WTC11 (cell line): ENCODE results near the gene STX18.

Source experiments
- ATF2 ChIP-seq: sonication (generic); formaldehyde crosslinking; IDR thresholded peaks from 2 replicates; pipeline ENCODE4 v1.8.1; 2022; ENCODE audit warnings: low read depth, missing genetic modification reagents, borderline replicate concordance
- ATF3 ChIP-seq: sonication (generic); formaldehyde crosslinking; conservative IDR thresholded peaks from 2 replicates; pipeline ENCODE4 v1.8.1; 2022; ENCODE audit warnings: mild to moderate bottlenecking, missing genetic modification reagents
- CTCF ChIP-seq: fragments of 200-600 bp; IDR thresholded peaks from 2 replicates; pipeline ENCODE4 v1.8.0; 2022; ENCODE audit warnings: antibody characterized with exemption
- ELF4 ChIP-seq: sonication (generic); formaldehyde crosslinking; IDR thresholded peaks from 2 replicates; pipeline ENCODE4 v1.8.1; 2022; ENCODE audit warnings: low read depth, mild to moderate bottlenecking, moderate library complexity, missing genetic modification reagents
- ESRRA ChIP-seq: sonication (generic); formaldehyde crosslinking; IDR thresholded peaks from 2 replicates; pipeline ENCODE4 v1.8.1; 2022; ENCODE audit warnings: mild to moderate bottlenecking, missing genetic modification reagents, borderline replicate concordance
- FOXK1 ChIP-seq: sonication (generic); formaldehyde crosslinking; IDR thresholded peaks from 2 replicates; pipeline ENCODE4 v1.8.0; 2022; ENCODE audit warnings: mild to moderate bottlenecking, moderate library complexity, missing genetic modification reagents
- GABPB1 ChIP-seq: sonication (generic); formaldehyde crosslinking; IDR thresholded peaks from 2 replicates; pipeline ENCODE4 v1.8.1; 2023; ENCODE audit warnings: mild to moderate bottlenecking, missing genetic modification reagents
- NFYB ChIP-seq: sonication (generic); formaldehyde crosslinking; conservative IDR thresholded peaks from 2 replicates; pipeline ENCODE4 v1.8.0; 2022; ENCODE audit warnings: low read depth, missing genetic modification reagents
- TCF7 ChIP-seq: sonication (generic); formaldehyde crosslinking; IDR thresholded peaks from 2 replicates; pipeline ENCODE4 v1.8.0; 2022; ENCODE audit warnings: mild to moderate bottlenecking, low read depth, missing genetic modification reagents, moderate library complexity
- ZNF263 ChIP-seq: sonication (generic); formaldehyde crosslinking; IDR thresholded peaks from 2 replicates; pipeline ENCODE4 v1.8.1; 2022; ENCODE audit warnings: low read depth, mild to moderate bottlenecking, moderate library complexity, missing genetic modification reagents

- TF ChIP-seq CTCF (no peak), TCF7 (CRISPR knock-in tag) (no peak), FOXK1 (CRISPR knock-in tag) (no peak), ESRRA (CRISPR knock-in tag) (no peak), ELF4 (no peak), GABPB1 (CRISPR knock-in tag) (no peak), ATF2 (CRISPR knock-in tag) (no peak), ATF3 (CRISPR knock-in tag) (no peak), ZNF263 (CRISPR knock-in tag) (no peak), NFYB (no peak)
Observed at GRCh38 chr4:4425696-4426095, 116.2 kb downstream of the STX18 start.
